ENCODE data around the gene TPSG1. TPM values are rescaled to one million over a fixed set of nuclear protein-coding genes. Genes with fewer than 3 reads are reported as not detected.
"Not testable (repeated sequence)": the region's sequence is repeated elsewhere in the genome, so short reads cannot be mapped to it uniquely, and the experiment has no call there.

TPSG1 gene
- total RNA-seq, 1 experiment from 2014 or later: not detected

DNA sequence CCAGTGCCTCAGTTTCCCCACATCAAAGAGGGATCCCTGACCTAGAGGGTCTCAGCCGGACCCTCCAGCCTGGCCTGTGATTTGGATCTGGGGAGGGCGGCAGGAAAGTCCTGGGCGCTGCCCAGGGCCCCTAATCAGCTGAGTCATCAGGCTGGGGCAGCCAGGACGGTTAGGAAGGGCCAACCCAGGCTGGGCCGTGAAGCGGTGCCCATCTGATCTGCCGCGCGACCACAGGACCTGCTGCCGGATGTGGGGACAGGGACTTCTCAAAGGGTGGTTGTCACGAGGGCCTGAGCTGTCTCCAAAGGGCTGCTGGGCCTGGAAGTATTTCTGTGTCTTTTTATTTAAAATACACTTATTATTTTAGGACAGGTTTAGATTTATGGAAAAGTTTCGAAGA is 19.8 kb upstream of the TPSG1 start:
- Mint-ChIP-seq H3K27me3 (ENCODE audit: low read depth) (peaks cover 27% of the 10 kb centered on the region), H3K27ac (no peak overlapping the region), H3K4me1 (no peaks in the 10 kb centered on the region; the same call in 1 of the 2 replicates), H3K36me3 (no peaks in the 10 kb centered on the region), H3K9me3 (peaks cover 5% of the 10 kb centered on the region; the same call in 1 of the 2 replicates), H3K4me3 (no peak overlapping the region)
- TF ChIP-seq, protein P1, sequence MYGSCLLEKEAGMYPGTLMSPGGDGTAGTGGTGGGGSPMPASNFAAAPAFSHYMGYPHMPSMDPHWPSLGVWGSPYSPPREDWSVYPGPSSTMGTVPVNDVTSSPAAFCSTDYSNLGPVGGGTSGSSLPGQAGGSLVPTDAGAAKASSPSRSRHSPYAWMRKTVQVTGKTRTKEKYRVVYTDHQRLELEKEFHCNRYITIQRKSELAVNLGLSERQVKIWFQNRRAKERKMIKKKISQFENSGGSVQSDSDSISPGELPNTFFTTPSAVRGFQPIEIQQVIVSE (CRISPR knock-in tag; IDR thresholded peaks at IDR 0.05; ENCODE audit: borderline replicate concordance): no peak
- TF ChIP-seq, protein P2, sequence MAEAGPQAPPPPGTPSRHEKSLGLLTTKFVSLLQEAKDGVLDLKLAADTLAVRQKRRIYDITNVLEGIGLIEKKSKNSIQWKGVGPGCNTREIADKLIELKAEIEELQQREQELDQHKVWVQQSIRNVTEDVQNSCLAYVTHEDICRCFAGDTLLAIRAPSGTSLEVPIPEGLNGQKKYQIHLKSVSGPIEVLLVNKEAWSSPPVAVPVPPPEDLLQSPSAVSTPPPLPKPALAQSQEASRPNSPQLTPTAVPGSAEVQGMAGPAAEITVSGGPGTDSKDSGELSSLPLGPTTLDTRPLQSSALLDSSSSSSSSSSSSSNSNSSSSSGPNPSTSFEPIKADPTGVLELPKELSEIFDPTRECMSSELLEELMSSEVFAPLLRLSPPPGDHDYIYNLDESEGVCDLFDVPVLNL (CRISPR knock-in tag; IDR thresholded peaks at IDR 0.05; ENCODE audit: borderline replicate concordance, low read depth): no peak
- TF ChIP-seq, protein P3, sequence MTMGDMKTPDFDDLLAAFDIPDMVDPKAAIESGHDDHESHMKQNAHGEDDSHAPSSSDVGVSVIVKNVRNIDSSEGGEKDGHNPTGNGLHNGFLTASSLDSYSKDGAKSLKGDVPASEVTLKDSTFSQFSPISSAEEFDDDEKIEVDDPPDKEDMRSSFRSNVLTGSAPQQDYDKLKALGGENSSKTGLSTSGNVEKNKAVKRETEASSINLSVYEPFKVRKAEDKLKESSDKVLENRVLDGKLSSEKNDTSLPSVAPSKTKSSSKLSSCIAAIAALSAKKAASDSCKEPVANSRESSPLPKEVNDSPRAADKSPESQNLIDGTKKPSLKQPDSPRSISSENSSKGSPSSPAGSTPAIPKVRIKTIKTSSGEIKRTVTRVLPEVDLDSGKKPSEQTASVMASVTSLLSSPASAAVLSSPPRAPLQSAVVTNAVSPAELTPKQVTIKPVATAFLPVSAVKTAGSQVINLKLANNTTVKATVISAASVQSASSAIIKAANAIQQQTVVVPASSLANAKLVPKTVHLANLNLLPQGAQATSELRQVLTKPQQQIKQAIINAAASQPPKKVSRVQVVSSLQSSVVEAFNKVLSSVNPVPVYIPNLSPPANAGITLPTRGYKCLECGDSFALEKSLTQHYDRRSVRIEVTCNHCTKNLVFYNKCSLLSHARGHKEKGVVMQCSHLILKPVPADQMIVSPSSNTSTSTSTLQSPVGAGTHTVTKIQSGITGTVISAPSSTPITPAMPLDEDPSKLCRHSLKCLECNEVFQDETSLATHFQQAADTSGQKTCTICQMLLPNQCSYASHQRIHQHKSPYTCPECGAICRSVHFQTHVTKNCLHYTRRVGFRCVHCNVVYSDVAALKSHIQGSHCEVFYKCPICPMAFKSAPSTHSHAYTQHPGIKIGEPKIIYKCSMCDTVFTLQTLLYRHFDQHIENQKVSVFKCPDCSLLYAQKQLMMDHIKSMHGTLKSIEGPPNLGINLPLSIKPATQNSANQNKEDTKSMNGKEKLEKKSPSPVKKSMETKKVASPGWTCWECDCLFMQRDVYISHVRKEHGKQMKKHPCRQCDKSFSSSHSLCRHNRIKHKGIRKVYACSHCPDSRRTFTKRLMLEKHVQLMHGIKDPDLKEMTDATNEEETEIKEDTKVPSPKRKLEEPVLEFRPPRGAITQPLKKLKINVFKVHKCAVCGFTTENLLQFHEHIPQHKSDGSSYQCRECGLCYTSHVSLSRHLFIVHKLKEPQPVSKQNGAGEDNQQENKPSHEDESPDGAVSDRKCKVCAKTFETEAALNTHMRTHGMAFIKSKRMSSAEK (CRISPR knock-in tag; IDR thresholded peaks at IDR 0.05; ENCODE audit: borderline replicate concordance): no peak
- TF ChIP-seq SMAD4 (CRISPR knock-in tag; IDR thresholded peaks at IDR 0.05) (no peak), CBFB (CRISPR knock-in tag; IDR thresholded peaks at IDR 0.05; ENCODE audit: low read depth) (no peak), SMAD3 (CRISPR knock-in tag; IDR thresholded peaks at IDR 0.05; ENCODE audit: borderline replicate concordance) (no peak)
- TF ChIP-seq, protein P4, sequence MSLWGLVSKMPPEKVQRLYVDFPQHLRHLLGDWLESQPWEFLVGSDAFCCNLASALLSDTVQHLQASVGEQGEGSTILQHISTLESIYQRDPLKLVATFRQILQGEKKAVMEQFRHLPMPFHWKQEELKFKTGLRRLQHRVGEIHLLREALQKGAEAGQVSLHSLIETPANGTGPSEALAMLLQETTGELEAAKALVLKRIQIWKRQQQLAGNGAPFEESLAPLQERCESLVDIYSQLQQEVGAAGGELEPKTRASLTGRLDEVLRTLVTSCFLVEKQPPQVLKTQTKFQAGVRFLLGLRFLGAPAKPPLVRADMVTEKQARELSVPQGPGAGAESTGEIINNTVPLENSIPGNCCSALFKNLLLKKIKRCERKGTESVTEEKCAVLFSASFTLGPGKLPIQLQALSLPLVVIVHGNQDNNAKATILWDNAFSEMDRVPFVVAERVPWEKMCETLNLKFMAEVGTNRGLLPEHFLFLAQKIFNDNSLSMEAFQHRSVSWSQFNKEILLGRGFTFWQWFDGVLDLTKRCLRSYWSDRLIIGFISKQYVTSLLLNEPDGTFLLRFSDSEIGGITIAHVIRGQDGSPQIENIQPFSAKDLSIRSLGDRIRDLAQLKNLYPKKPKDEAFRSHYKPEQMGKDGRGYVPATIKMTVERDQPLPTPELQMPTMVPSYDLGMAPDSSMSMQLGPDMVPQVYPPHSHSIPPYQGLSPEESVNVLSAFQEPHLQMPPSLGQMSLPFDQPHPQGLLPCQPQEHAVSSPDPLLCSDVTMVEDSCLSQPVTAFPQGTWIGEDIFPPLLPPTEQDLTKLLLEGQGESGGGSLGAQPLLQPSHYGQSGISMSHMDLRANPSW (CRISPR knock-in tag; conservative IDR thresholded peaks at IDR 0.05; ENCODE audit: low read depth): no peak
- POLR2A ChIA-PET: no interaction called here
- no peak for ATAC-seq
- no peak for DNase-seq (ENCODE audit: low spot score)
- CTCF ChIA-PET: interaction anchor here (0.6 kb wide), 1 partner anchor 797 kb away, joined by 4 read pairs; no protein-coding TSS in a partner anchor

DNA sequence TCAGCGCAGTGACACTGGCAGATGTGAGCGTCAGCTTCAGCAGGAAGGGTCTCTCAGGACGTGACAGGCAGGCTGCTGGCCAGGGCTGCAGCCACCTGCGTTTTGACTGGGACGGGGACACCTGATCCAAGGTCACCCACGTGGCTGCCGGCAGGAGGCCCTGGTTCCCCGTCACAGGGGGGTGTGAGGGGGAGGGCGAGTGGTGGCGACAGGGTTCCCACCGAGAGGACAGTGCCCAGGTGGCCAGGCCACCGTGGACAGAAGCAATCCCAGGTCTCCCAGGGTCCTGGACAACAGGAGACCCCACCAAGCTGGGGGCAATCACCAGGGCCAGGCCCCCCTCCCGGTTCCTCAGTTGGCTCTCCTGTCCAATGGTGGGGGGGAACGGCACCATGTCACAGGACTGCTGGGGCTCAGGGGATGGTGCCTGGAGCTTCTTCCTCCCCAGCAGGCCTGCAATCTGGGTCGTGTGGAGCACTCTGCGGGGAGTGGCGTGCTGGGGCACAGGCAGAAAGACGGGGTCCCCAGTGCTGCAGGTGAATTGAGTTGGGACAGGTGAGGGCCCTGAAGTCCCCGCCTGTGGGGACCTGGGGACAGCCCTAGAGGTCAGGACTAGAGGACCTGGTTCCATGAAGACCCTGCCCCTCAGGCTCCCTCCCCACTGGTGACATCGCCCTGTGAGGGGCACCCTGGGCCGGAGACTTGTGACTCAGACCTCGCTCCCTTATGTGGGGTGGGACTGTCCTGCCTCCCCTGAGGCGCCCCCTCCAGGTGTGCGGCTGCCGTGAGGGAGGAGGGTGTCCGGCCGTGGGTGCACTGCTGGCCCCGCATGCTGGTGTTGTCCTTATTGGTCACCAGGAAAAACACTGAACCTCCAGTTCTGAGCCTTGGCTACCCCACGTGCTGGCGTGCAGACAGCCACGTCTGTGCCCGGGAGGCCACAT is 19.1 kb upstream of the TPSG1 start:
- POLR2A ChIA-PET: not testable (repeated sequence)

DNA sequence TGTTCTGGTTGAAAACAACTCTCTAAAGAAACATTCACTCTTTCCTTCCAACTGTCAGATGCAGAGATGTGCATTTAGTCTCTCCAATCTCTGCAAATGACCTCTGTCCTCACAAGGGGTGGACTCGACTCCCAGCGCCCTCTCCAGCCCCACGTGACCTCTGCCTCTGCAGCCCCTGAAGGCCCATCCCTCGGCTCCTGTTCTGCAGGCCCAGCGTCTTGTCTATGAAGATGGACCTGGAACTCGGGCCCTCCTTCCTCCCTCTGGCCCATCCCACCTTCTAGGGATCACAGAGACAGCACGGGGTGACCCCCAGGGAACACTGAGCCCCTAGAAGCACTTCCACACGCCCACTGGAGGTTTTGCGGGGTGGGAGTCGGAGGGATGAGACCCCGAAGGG is 18.3 kb upstream of the TPSG1 start:
- DNase-seq (ENCODE audit: low spot score); H3K9me3 Mint-ChIP-seq; H3K27ac Mint-ChIP-seq; POLR2A ChIA-PET; H3K4me3 Mint-ChIP-seq; CTCF ChIA-PET; H3K4me1 Mint-ChIP-seq; H3K36me3 Mint-ChIP-seq; ATAC-seq: not testable (repeated sequence)
- H3K27me3 Mint-ChIP-seq (ENCODE audit: low read depth): peaks cover 28% of the 10 kb centered on the region

More for the DNA sequence above, 19.1 kb upstream of the TPSG1 start:
- H3K4me3 Mint-ChIP-seq; H3K36me3 Mint-ChIP-seq; ATAC-seq; CTCF ChIA-PET; H3K27ac Mint-ChIP-seq; H3K4me1 Mint-ChIP-seq; DNase-seq (ENCODE audit: low spot score); H3K9me3 Mint-ChIP-seq: not testable (repeated sequence)
- peaks cover 27% of the 10 kb centered on the region for H3K27me3 Mint-ChIP-seq (ENCODE audit: low read depth)

DNA sequence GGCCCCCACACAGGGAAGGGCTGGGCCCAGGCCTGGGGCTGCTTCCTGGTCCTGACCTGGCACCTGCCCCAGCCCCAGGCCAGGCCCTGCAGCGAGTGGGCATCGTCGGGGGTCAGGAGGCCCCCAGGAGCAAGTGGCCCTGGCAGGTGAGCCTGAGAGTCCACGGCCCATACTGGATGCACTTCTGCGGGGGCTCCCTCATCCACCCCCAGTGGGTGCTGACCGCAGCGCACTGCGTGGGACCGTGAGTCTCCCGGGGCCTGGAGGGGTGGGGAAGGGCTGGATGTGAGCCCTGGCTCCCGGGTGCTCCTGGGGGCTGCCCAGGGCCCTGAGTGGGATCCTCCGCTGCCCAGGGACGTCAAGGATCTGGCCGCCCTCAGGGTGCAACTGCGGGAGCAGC is 16.0 kb upstream of the TPSG1 start:
- ATAC-seq, H3K9me3 Mint-ChIP-seq, POLR2A ChIA-PET, H3K27ac Mint-ChIP-seq, H3K36me3 Mint-ChIP-seq, CTCF ChIA-PET, H3K4me1 Mint-ChIP-seq, H3K4me3 Mint-ChIP-seq: not testable (repeated sequence)
- peak; percentile 0 for DNase-seq (ENCODE audit: low spot score)
- peaks cover 15% of the 10 kb centered on the region for H3K27me3 Mint-ChIP-seq (ENCODE audit: low read depth)

DNA sequence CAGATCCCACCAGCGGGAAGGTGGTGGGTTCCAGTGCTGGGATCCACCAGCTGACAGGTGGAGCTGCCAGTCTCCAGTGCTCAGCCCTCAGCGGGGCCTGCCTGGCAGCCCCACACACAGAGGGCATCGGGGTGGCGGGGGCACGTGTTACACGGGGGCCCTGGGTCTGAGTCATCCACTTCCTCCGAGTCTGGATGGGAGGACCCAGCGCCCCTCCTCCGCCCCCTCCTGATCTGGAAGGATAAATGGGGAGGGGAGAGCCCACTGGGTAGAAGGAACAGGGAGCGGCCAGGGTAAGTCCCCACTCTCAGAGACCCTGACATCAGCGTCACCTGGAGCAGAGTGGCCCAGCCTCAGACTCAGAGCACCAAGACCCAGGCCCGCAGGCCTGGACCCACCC is 15.4 kb upstream of the TPSG1 start, which contains the start of gene TPSAB1:
Gene TPSAB1 (plus strand): TSS at position 270 of the 400 bp plus-strand sequence. CDS start 234 bp downstream, outside the sequence.
- H3K9me3 Mint-ChIP-seq, H3K36me3 Mint-ChIP-seq, POLR2A ChIA-PET, H3K4me3 Mint-ChIP-seq, H3K27ac Mint-ChIP-seq, H3K4me1 Mint-ChIP-seq, CTCF ChIA-PET, ATAC-seq: not testable (repeated sequence)
- H3K27me3 Mint-ChIP-seq (ENCODE audit: low read depth): peaks cover 10% of the 10 kb centered on the region
- peak; percentile 5 for DNase-seq (ENCODE audit: low spot score)

DNA sequence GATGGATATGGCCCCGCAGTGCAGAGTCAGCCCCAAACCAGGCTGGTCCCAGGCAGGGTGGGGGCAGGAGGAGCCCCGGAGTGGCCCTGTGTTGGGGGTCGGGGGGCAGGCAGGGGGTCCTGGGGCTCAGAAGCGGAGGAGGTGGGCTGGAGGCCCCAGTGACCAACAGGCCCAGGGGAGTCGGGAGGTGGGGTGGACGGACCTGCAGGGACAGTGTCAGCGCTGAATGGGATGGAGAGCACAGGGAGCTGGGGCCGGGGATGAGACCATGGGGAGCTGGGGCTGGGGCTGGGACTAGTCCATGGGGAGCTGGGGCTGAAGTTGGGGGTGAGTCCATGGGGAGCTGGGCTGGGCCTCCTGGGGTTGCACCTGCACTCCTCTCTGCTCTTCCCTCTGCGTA is 14.5 kb upstream of the TPSG1 start:
- H3K36me3 Mint-ChIP-seq; POLR2A ChIA-PET; H3K4me3 Mint-ChIP-seq; H3K27me3 Mint-ChIP-seq (ENCODE audit: low read depth); CTCF ChIA-PET; H3K9me3 Mint-ChIP-seq; ATAC-seq; H3K4me1 Mint-ChIP-seq; H3K27ac Mint-ChIP-seq: not testable (repeated sequence)
- DNase-seq (ENCODE audit: low spot score): peak; percentile 10

DNA sequence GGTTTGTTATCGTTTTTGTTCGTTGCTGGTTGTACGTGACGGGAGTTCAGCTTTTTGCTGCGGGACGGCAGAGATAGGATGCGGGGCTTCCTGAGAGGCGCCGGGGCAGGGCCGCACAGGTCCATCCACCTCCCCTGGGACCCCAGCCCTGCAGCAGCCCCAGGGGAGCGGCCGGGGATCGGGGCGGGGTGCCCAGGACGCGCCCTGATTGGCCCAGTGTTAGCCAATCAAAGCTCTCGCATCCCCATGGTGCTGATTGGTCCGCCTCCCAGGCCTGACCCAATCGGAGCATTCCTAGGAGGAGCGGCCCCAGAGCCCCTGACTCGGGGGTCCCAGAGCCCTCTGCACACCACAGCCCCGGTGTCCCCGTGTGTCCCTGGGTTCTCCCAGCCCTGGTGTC is 13.8 kb upstream of the TPSG1 start:
- H3K36me3 Mint-ChIP-seq; H3K4me3 Mint-ChIP-seq; CTCF ChIA-PET; H3K4me1 Mint-ChIP-seq; H3K27ac Mint-ChIP-seq; H3K9me3 Mint-ChIP-seq; DNase-seq (ENCODE audit: low spot score); POLR2A ChIA-PET; H3K27me3 Mint-ChIP-seq (ENCODE audit: low read depth): not testable (repeated sequence)
- ATAC-seq: peak; percentile 17
